ENCODE results near the gene PREX1. TPM values are rescaled to one million over a fixed set of nuclear protein-coding genes. Genes with fewer than 3 reads are reported as not detected.

Gene PREX1
- total RNA-seq, 1 donor = 14.1 TPM

GRCh38 chr20:48782053-48782452, 45.7 kb downstream of the PREX1 start:
- Histone ChIP-seq H3K4me1 (ENCODE audit: insufficient read depth, low read length) (peaks cover 6% of the 10 kb centered on the region), H3K79me2 (ENCODE audit: insufficient read depth, low read length) (peaks cover 10% of the 10 kb centered on the region), H3K27ac (ENCODE audit: low read depth, low read length) (no peak overlapping the region), H3K36me3 (ENCODE audit: insufficient read depth, low read length) (no peaks in the 10 kb centered on the region), H3K4me2 (ENCODE audit: insufficient read depth, low read length) (no peak overlapping the region), H4K20me1 (ENCODE audit: insufficient read depth, low read length) (peaks cover 2% of the 10 kb centered on the region), H3K4me3 (ENCODE audit: insufficient read depth, low read length) (no peak overlapping the region), H3K9me3 (ENCODE audit: low read depth, low read length) (no peaks in the 10 kb centered on the region), H3K27me3 (ENCODE audit: insufficient read depth, low read length) (no peaks in the 10 kb centered on the region), H2AFZ (ENCODE audit: low read length) (no peak overlapping the region)
- DNase-seq (ENCODE audit: insufficient read length, low spot score, missing footprints) = no peak
- no peak for TF ChIP-seq CTCF (IDR thresholded peaks at IDR 0.05; ENCODE audit: extremely low read depth, low read depth, low read length)

- Histone ChIP-seq H3K4me2 (ENCODE audit: insufficient read depth, low read length) (no peak overlapping the region), H2AFZ (ENCODE audit: low read length) (no peak overlapping the region), H3K9me3 (ENCODE audit: low read depth, low read length) (no peaks in the 10 kb centered on the region), H3K79me2 (ENCODE audit: insufficient read depth, low read length) (peaks cover 14% of the 10 kb centered on the region), H4K20me1 (ENCODE audit: insufficient read depth, low read length) (peaks cover 2% of the 10 kb centered on the region), H3K27me3 (ENCODE audit: insufficient read depth, low read length) (no peaks in the 10 kb centered on the region), H3K4me1 (ENCODE audit: insufficient read depth, low read length) (peaks cover 6% of the 10 kb centered on the region), H3K27ac (ENCODE audit: low read depth, low read length) (no peak overlapping the region), H3K36me3 (ENCODE audit: insufficient read depth, low read length) (no peaks in the 10 kb centered on the region), H3K4me3 (ENCODE audit: insufficient read depth, low read length) (no peak overlapping the region)
- TF ChIP-seq CTCF (IDR thresholded peaks at IDR 0.05; ENCODE audit: extremely low read depth, low read depth, low read length) = no peak
- DNase-seq (ENCODE audit: insufficient read length, low spot score, missing footprints) = no peak
Measured at GRCh38 chr20:48781634-48782033, 46.2 kb downstream of the PREX1 start.

GRCh38 chr20:48779435-48779834, 48.4 kb downstream of the PREX1 start:
- Histone ChIP-seq H3K9me3 (ENCODE audit: low read depth, low read length) (no peaks in the 10 kb centered on the region), H2AFZ (ENCODE audit: low read length) (no peak overlapping the region), H3K4me1 (ENCODE audit: insufficient read depth, low read length) (peaks cover 6% of the 10 kb centered on the region), H3K4me2 (ENCODE audit: insufficient read depth, low read length) (no peak overlapping the region), H3K27ac (ENCODE audit: low read depth, low read length) (no peak overlapping the region), H4K20me1 (ENCODE audit: insufficient read depth, low read length) (peaks cover 2% of the 10 kb centered on the region), H3K79me2 (ENCODE audit: insufficient read depth, low read length) (peaks cover 11% of the 10 kb centered on the region), H3K27me3 (ENCODE audit: insufficient read depth, low read length) (no peaks in the 10 kb centered on the region), H3K36me3 (ENCODE audit: insufficient read depth, low read length) (no peaks in the 10 kb centered on the region), H3K4me3 (ENCODE audit: insufficient read depth, low read length) (no peak overlapping the region)
- no peak for DNase-seq (ENCODE audit: insufficient read length, low spot score, missing footprints)
- no peak for TF ChIP-seq CTCF (IDR thresholded peaks at IDR 0.05; ENCODE audit: extremely low read depth, low read depth, low read length)

GRCh38 chr20:48777821-48778220, 50.0 kb downstream of the PREX1 start:
- H4K20me1 ChIP-seq (ENCODE audit: insufficient read depth, low read length) = no peaks in the 10 kb centered on the region
- H2AFZ ChIP-seq (ENCODE audit: low read length) = no peak overlapping the region
- no peak overlapping the region for H3K4me3 ChIP-seq (ENCODE audit: insufficient read depth, low read length)
- no peak overlapping the region for H3K4me2 ChIP-seq (ENCODE audit: insufficient read depth, low read length)
- no peak for DNase-seq (ENCODE audit: insufficient read length, low spot score, missing footprints)
- H3K9me3 ChIP-seq (ENCODE audit: low read depth, low read length) = no peaks in the 10 kb centered on the region
- no peak overlapping the region for H3K27ac ChIP-seq (ENCODE audit: low read depth, low read length)
- TF ChIP-seq CTCF (IDR thresholded peaks at IDR 0.05; ENCODE audit: extremely low read depth, low read depth, low read length) = no peak
- peaks cover 13% of the 10 kb centered on the region for H3K4me1 ChIP-seq (ENCODE audit: insufficient read depth, low read length)
- no peaks in the 10 kb centered on the region for H3K27me3 ChIP-seq (ENCODE audit: insufficient read depth, low read length)
- no peaks in the 10 kb centered on the region for H3K36me3 ChIP-seq (ENCODE audit: insufficient read depth, low read length)
- H3K79me2 ChIP-seq (ENCODE audit: insufficient read depth, low read length) = peaks cover 11% of the 10 kb centered on the region

Measured in osteoblast (primary cell).